GM23338 (cell line): ENCODE data around the gene NAE1. TPM values are rescaled to one million over a fixed set of nuclear protein-coding genes. Genes with fewer than 3 reads are reported as not detected.

Source experiments
- ATAC-seq: fragments of 200-7000 bp; cut with Tn5 transposase; 3 replicates; pipeline ENCODE4 v1.9.1; 2020
- DNase-seq: peaks from one replicate; pipeline ENCODE4 v3.0.0-alpha.2; 2015; ENCODE audit warnings: low spot score
- H2AFZ ChIP-seq: fragments of 200-600 bp; sonication (generic); 2 replicates; pipeline ENCODE4 v1.8.0; 2016; ENCODE audit warnings: antibody characterized with exemption, mild to moderate bottlenecking, moderate library complexity
- H3F3A ChIP-seq: fragments of 200-600 bp; sonication (generic); replicated peaks from 2 replicates; pipeline ENCODE4 v1.8.0; 2017; ENCODE audit warnings: antibody characterized with exemption, mixed run types, low read depth
- H3K27ac ChIP-seq: fragments of 200-600 bp; sonication (generic); 2 replicates; pipeline ENCODE4 v1.6.1; 2016; ENCODE audit warnings: low read depth
- H3K27me3 ChIP-seq: fragments of 200-600 bp; sonication (generic); 2 replicates; pipeline ENCODE4 v1.8.0; 2016; ENCODE audit warnings: mild to moderate bottlenecking, mixed run types, moderate library complexity; ENCODE audit not compliant: insufficient read depth
- H3K36me3 ChIP-seq: fragments of 200-600 bp; sonication (generic); 2 replicates; pipeline ENCODE4 v1.8.0; 2016; ENCODE audit warnings: mild to moderate bottlenecking; ENCODE audit not compliant: insufficient read depth
- H3K4me1 ChIP-seq: fragments of 200-600 bp; sonication (generic); 2 replicates; pipeline ENCODE4 v1.8.0; 2016; ENCODE audit warnings: mild to moderate bottlenecking, moderate library complexity; ENCODE audit not compliant: insufficient read depth
- H3K4me2 ChIP-seq: fragments of 200-600 bp; sonication (generic); 2 replicates; pipeline ENCODE4 v1.7.1; 2017; ENCODE audit warnings: mixed run types
- H3K4me3 ChIP-seq: fragments of 200-600 bp; sonication (generic); 2 replicates; pipeline ENCODE4 v1.6.1; 2016; ENCODE audit warnings: mixed run types
- H3K79me2 ChIP-seq: fragments of 200-600 bp; sonication (generic); replicated peaks from 2 replicates; pipeline ENCODE4 v1.8.0; 2017; ENCODE audit warnings: mild to moderate bottlenecking; ENCODE audit not compliant: insufficient read depth
- H3K9me2 ChIP-seq: fragments of 200-600 bp; sonication (generic); 2 replicates; pipeline ENCODE4 v1.8.0; 2017; ENCODE audit not compliant: insufficient read depth
- H4K20me1 ChIP-seq: fragments of 200-600 bp; sonication (generic); replicated peaks from 2 replicates; pipeline ENCODE4 v1.8.0; 2017; ENCODE audit warnings: mild to moderate bottlenecking; ENCODE audit not compliant: insufficient read depth
- H3K27ac Mint-ChIP-seq: 2 replicates; pipeline ENCODE4 v1.8.0; 2020; ENCODE audit warnings: inconsistent platforms, mild to moderate bottlenecking, moderate library complexity, mixed read lengths
- H3K27me3 Mint-ChIP-seq: 3 replicates; pipeline ENCODE4 v1.8.0; 2022; ENCODE audit warnings: low read depth, mild to moderate bottlenecking, moderate library complexity, mixed read lengths, inconsistent platforms; ENCODE audit not compliant: insufficient read depth, poor library complexity
- H3K36me3 Mint-ChIP-seq: 3 replicates; pipeline ENCODE4 v1.8.0; 2021; ENCODE audit warnings: low read depth, mild to moderate bottlenecking, inconsistent platforms, moderate library complexity, mixed read lengths
- H3K4me1 Mint-ChIP-seq: 3 replicates; pipeline ENCODE4 v1.8.0; 2020; ENCODE audit warnings: mild to moderate bottlenecking, inconsistent platforms, mixed read lengths
- H3K4me3 Mint-ChIP-seq: 3 replicates; pipeline ENCODE4 v1.8.0; 2021; ENCODE audit warnings: moderate library complexity, mild to moderate bottlenecking, inconsistent platforms, mixed read lengths
- H3K9me3 Mint-ChIP-seq: 3 replicates; pipeline ENCODE4 v1.8.0; 2020; ENCODE audit warnings: moderate library complexity, mild to moderate bottlenecking, inconsistent platforms, mixed read lengths
- CREB1 ChIP-seq: fragments of 250-450 bp; sonication (Bioruptor Pico); IDR thresholded peaks from 2 replicates; pipeline ENCODE4 v1.5.0; 2020; ENCODE audit warnings: low read depth, mild to moderate bottlenecking, moderate library complexity
- EZH2 ChIP-seq: fragments of 200-600 bp; sonication (generic); IDR thresholded peaks from one replicate; pipeline ENCODE4 v1.8.0; 2017; ENCODE audit warnings: antibody characterized with exemption, mild to moderate bottlenecking, low read depth; ENCODE audit not compliant: unreplicated experiment
- EZH2phosphoT487 ChIP-seq: fragments of 200-600 bp; sonication (generic); IDR thresholded peaks from one replicate; pipeline ENCODE4 v1.8.1; 2018; ENCODE audit warnings: antibody characterized with exemption; ENCODE audit not compliant: unreplicated experiment
- JUNB ChIP-seq: IDR thresholded peaks from one replicate; pipeline ENCODE4 v1.6.1; 2016; ENCODE audit warnings: antibody characterized with exemption; ENCODE audit not compliant: unreplicated experiment
- NANOG ChIP-seq: IDR thresholded peaks from 2 replicates; pipeline ENCODE4 v1.6.1; 2016; ENCODE audit warnings: antibody characterized with exemption, borderline replicate concordance
- POLR2AphosphoS5 ChIP-seq: IDR thresholded peaks from 2 replicates; pipeline ENCODE4 v1.6.1; 2016; ENCODE audit warnings: antibody characterized with exemption, low read depth
- STAT1 ChIP-seq: IDR thresholded peaks from one replicate; pipeline ENCODE4 v1.6.1; 2016; ENCODE audit warnings: antibody characterized with exemption; ENCODE audit not compliant: unreplicated experiment
- ZNF114 ChIP-seq: fragments of 250-450 bp; sonication (Bioruptor Pico); IDR thresholded peaks from 2 replicates; pipeline ENCODE4 v1.5.0; 2020; ENCODE audit warnings: mild to moderate bottlenecking, moderate library complexity
- ZNF331 ChIP-seq: fragments of 250-450 bp; sonication (Bioruptor Pico); IDR thresholded peaks from 2 replicates; pipeline ENCODE4 v1.5.0; 2020; ENCODE audit warnings: low read depth, mild to moderate bottlenecking, moderate library complexity
- polyA plus RNA-seq: library from polyadenylated mRNA; unstranded; fragments of >200 nt; fragmentation: Nextera tagmentation; extraction: Ambion mirVana; gene quantifications from 2 replicates; pipeline ENCODE4 v1.2.1, GENCODE V29; 2016
- total RNA-seq: library from RNA; depleted of rRNA; stranded (reverse); fragments of >200 nt; shearing (Covaris generic); gene quantifications from 2 replicates; pipeline ENCODE4 v1.2.3, GENCODE V29; 2014
- TF ChIP-seq, protein P1 (sequence below): IDR thresholded peaks from one replicate; pipeline ENCODE4 v1.6.1; 2018; ENCODE audit warnings: antibody characterized with exemption; ENCODE audit not compliant: unreplicated experiment
- TF ChIP-seq, protein P2 (sequence below): fragments of 250-450 bp; sonication (Bioruptor Pico); IDR thresholded peaks from 2 replicates; pipeline ENCODE4 v1.5.0; 2020; ENCODE audit warnings: mild to moderate bottlenecking, moderate library complexity
- TF ChIP-seq, protein P3 (sequence below), 2 experiments: fragments of 200-600 bp in 1 of 2; sonication (generic) in 1 of 2; conservative IDR thresholded peaks; 2 replicates each; pipeline versions ENCODE4 v1.5.1 to v1.6.1; 2016 to 2017; ENCODE audit warnings: antibody characterized with exemption in 2 of 2, low read depth in 2 of 2, mild to moderate bottlenecking in 2 of 2, moderate library complexity in 1 of 2
- TF ChIP-seq, protein P4 (sequence below): IDR thresholded peaks from 2 replicates; pipeline ENCODE4 v1.6.1; 2016; ENCODE audit warnings: antibody characterized with exemption

NAE1 gene
- total and polyA plus RNA-seq, 2 experiments from 2014 or later, result 139 to 209 TPM

DNA sequence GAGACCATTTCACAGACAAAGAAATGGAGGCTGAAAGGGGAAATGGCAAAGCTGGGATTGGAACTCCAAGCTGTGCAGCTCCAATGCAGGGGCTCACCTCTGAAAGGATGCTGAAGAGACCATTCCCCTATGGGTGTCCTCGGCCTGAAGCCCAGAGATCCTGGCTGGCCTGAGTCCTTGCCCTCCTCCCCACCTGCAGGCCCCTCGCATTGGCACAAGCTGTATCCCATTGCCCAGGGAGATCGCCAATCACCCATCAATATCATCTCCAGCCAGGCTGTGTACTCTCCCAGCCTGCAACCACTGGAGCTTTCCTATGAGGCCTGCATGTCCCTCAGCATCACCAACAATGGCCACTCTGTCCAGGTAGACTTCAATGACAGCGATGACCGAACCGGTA, 16.1 kb upstream of the NAE1 start:
- Histone ChIP-seq H3K4me1 (no peaks in the 10 kb centered on the region; the same call in 1 of the 2 replicates), H4K20me1 (no peaks in the 10 kb centered on the region), H3F3A (0 out of 2 replicates have a peak, but pooled peaks cover 6% of the 10 kb centered on the region), H3K4me2 (no peak overlapping the region), H3K79me2 (no peaks in the 10 kb centered on the region), H3K27me3 (peaks cover 51% of the 10 kb centered on the region), H2AFZ (no peak overlapping the region), H3K9me2 (no peaks in the 10 kb centered on the region; the same call in 1 of the 2 replicates), H3K27ac (no peak overlapping the region), H3K4me3 (no peak overlapping the region), H3K36me3 (no peaks in the 10 kb centered on the region)
- DNase-seq (no peak), ATAC-seq (no peak)
- H3K9me3 Mint-ChIP-seq, result no peaks in the 10 kb centered on the region; the same call in 2 of the 3 replicates
- TF ChIP-seq STAT1, result no peak
- no peak for TF ChIP-seq ZNF114 (CRISPR knock-in tag)
- TF ChIP-seq, protein P1, sequence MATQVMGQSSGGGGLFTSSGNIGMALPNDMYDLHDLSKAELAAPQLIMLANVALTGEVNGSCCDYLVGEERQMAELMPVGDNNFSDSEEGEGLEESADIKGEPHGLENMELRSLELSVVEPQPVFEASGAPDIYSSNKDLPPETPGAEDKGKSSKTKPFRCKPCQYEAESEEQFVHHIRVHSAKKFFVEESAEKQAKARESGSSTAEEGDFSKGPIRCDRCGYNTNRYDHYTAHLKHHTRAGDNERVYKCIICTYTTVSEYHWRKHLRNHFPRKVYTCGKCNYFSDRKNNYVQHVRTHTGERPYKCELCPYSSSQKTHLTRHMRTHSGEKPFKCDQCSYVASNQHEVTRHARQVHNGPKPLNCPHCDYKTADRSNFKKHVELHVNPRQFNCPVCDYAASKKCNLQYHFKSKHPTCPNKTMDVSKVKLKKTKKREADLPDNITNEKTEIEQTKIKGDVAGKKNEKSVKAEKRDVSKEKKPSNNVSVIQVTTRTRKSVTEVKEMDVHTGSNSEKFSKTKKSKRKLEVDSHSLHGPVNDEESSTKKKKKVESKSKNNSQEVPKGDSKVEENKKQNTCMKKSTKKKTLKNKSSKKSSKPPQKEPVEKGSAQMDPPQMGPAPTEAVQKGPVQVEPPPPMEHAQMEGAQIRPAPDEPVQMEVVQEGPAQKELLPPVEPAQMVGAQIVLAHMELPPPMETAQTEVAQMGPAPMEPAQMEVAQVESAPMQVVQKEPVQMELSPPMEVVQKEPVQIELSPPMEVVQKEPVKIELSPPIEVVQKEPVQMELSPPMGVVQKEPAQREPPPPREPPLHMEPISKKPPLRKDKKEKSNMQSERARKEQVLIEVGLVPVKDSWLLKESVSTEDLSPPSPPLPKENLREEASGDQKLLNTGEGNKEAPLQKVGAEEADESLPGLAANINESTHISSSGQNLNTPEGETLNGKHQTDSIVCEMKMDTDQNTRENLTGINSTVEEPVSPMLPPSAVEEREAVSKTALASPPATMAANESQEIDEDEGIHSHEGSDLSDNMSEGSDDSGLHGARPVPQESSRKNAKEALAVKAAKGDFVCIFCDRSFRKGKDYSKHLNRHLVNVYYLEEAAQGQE, result no peak
- TF ChIP-seq EZH2phosphoT487, result no peak
- TF ChIP-seq, protein P2, sequence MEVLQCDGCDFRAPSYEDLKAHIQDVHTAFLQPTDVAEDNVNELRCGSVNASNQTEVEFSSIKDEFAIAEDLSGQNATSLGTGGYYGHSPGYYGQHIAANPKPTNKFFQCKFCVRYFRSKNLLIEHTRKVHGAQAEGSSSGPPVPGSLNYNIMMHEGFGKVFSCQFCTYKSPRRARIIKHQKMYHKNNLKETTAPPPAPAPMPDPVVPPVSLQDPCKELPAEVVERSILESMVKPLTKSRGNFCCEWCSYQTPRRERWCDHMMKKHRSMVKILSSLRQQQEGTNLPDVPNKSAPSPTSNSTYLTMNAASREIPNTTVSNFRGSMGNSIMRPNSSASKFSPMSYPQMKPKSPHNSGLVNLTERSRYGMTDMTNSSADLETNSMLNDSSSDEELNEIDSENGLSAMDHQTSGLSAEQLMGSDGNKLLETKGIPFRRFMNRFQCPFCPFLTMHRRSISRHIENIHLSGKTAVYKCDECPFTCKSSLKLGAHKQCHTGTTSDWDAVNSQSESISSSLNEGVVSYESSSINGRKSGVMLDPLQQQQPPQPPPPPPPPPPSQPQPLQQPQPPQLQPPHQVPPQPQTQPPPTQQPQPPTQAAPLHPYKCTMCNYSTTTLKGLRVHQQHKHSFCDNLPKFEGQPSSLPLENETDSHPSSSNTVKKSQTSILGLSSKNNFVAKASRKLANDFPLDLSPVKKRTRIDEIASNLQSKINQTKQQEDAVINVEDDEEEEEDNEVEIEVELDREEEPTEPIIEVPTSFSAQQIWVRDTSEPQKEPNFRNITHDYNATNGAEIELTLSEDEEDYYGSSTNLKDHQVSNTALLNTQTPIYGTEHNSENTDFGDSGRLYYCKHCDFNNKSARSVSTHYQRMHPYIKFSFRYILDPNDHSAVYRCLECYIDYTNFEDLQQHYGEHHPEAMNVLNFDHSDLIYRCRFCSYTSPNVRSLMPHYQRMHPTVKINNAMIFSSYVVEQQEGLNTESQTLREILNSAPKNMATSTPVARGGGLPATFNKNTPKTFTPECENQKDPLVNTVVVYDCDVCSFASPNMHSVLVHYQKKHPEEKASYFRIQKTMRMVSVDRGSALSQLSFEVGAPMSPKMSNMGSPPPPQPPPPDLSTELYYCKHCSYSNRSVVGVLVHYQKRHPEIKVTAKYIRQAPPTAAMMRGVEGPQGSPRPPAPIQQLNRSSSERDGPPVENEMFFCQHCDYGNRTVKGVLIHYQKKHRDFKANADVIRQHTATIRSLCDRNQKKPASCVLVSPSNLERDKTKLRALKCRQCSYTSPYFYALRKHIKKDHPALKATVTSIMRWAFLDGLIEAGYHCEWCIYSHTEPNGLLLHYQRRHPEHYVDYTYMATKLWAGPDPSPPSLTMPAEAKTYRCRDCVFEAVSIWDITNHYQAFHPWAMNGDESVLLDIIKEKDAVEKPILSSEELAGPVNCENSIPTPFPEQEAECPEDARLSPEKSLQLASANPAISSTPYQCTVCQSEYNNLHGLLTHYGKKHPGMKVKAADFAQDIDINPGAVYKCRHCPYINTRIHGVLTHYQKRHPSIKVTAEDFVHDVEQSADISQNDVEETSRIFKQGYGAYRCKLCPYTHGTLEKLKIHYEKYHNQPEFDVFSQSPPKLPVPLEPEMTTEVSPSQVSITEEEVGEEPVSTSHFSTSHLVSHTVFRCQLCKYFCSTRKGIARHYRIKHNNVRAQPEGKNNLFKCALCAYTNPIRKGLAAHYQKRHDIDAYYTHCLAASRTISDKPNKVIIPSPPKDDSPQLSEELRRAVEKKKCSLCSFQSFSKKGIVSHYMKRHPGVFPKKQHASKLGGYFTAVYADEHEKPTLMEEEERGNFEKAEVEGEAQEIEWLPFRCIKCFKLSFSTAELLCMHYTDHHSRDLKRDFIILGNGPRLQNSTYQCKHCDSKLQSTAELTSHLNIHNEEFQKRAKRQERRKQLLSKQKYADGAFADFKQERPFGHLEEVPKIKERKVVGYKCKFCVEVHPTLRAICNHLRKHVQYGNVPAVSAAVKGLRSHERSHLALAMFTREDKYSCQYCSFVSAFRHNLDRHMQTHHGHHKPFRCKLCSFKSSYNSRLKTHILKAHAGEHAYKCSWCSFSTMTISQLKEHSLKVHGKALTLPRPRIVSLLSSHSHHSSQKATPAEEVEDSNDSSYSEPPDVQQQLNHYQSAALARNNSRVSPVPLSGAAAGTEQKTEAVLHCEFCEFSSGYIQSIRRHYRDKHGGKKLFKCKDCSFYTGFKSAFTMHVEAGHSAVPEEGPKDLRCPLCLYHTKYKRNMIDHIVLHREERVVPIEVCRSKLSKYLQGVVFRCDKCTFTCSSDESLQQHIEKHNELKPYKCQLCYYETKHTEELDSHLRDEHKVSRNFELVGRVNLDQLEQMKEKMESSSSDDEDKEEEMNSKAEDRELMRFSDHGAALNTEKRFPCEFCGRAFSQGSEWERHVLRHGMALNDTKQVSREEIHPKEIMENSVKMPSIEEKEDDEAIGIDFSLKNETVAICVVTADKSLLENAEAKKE (CRISPR knock-in tag), result no peak
- TF ChIP-seq, protein P3, sequence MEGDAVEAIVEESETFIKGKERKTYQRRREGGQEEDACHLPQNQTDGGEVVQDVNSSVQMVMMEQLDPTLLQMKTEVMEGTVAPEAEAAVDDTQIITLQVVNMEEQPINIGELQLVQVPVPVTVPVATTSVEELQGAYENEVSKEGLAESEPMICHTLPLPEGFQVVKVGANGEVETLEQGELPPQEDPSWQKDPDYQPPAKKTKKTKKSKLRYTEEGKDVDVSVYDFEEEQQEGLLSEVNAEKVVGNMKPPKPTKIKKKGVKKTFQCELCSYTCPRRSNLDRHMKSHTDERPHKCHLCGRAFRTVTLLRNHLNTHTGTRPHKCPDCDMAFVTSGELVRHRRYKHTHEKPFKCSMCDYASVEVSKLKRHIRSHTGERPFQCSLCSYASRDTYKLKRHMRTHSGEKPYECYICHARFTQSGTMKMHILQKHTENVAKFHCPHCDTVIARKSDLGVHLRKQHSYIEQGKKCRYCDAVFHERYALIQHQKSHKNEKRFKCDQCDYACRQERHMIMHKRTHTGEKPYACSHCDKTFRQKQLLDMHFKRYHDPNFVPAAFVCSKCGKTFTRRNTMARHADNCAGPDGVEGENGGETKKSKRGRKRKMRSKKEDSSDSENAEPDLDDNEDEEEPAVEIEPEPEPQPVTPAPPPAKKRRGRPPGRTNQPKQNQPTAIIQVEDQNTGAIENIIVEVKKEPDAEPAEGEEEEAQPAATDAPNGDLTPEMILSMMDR (conservative IDR thresholded peaks at IDR 0.05; ENCODE audit: low read depth in 2 of 2), result no peak
- no peak for TF ChIP-seq ZNF331 (CRISPR knock-in tag)
- no peak for TF ChIP-seq NANOG
- TF ChIP-seq, protein P4, sequence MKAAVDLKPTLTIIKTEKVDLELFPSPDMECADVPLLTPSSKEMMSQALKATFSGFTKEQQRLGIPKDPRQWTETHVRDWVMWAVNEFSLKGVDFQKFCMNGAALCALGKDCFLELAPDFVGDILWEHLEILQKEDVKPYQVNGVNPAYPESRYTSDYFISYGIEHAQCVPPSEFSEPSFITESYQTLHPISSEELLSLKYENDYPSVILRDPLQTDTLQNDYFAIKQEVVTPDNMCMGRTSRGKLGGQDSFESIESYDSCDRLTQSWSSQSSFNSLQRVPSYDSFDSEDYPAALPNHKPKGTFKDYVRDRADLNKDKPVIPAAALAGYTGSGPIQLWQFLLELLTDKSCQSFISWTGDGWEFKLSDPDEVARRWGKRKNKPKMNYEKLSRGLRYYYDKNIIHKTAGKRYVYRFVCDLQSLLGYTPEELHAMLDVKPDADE, result no peak
- no peak for TF ChIP-seq CREB1 (CRISPR knock-in tag)
- TF ChIP-seq EZH2, result no peak
- no peak for TF ChIP-seq JUNB
- TF ChIP-seq POLR2AphosphoS5, result no peak
- H3K27ac Mint-ChIP-seq, result no peak overlapping the region
- H3K36me3 Mint-ChIP-seq, result no peaks in the 10 kb centered on the region
- no peak overlapping the region for H3K4me3 Mint-ChIP-seq
- H3K27me3 Mint-ChIP-seq, result peaks cover 40% of the 10 kb centered on the region
- peaks cover 16% of the 10 kb centered on the region for H3K4me1 Mint-ChIP-seq
